HEK293T (cell line): ENCODE results near the gene GRID1.

Experiments
- ARNT ChIP-seq: fragments of 450-650 bp; IDR thresholded peaks from 2 replicates; pipeline ENCODE4 v1.6.1; 2017; ENCODE audit warnings: mild to moderate bottlenecking
- BHLHE40 ChIP-seq: fragments of 450-650 bp; IDR thresholded peaks from 2 replicates; pipeline ENCODE4 v1.6.1; 2016; ENCODE audit warnings: mild to moderate bottlenecking, moderate library complexity, borderline replicate concordance
- FOXA1 ChIP-seq: fragments of 450-650 bp; IDR thresholded peaks from 2 replicates; pipeline ENCODE4 v1.6.1; 2016; ENCODE audit warnings: mild to moderate bottlenecking
- FOXM1 ChIP-seq: fragments of 450-650 bp; IDR thresholded peaks from 2 replicates; pipeline ENCODE4 v1.6.1; 2017; ENCODE audit warnings: mild to moderate bottlenecking, borderline replicate concordance
- HDGF ChIP-seq: fragments of 450-650 bp; IDR thresholded peaks from 2 replicates; pipeline ENCODE4 v1.6.1; 2017; ENCODE audit warnings: antibody characterized with exemption, borderline replicate concordance
- LEF1 ChIP-seq: fragments of 450-650 bp; IDR thresholded peaks from 2 replicates; pipeline ENCODE4 v1.6.1; 2017; ENCODE audit warnings: mild to moderate bottlenecking, borderline replicate concordance
- NFRKB ChIP-seq: fragments of 450-650 bp; IDR thresholded peaks from 2 replicates; pipeline ENCODE4 v1.6.1; 2016; ENCODE audit warnings: mild to moderate bottlenecking, moderate library complexity
- SP1 ChIP-seq: fragments of 450-650 bp; IDR thresholded peaks from 2 replicates; pipeline ENCODE4 v1.6.1; 2017
- TARDBP ChIP-seq: fragments of 450-650 bp; IDR thresholded peaks from 2 replicates; pipeline ENCODE4 v1.6.1; 2016

DNA sequence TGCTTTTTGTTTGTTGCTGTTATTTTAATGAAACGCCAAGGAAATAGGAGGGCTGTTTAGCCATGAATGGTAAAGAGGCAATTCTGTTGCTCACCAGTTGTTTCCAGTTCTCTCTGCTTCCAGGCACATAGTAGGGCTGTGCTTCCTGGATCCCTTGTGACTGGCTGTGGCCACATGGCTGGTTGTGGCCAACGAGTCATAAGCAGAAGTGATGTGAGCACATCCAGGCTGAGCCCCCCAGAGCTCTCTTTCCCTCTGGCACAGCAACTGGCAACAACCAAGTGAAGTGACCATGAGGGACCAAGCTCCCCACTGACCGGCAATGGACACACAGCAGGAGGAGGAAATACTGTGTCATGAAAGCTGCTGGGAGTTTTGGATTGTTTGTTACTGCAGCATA lies 10.3 kb downstream of the GRID1 start:
- TF ChIP-seq BHLHE40 (no peak), FOXM1 (no peak), FOXA1 (no peak), NFRKB (no peak), HDGF (no peak), SP1 (no peak), TARDBP (no peak), LEF1 (no peak), ARNT (no peak)
